Glutamatergic neuron (in vitro differentiated cells): Measurements from ENCODE around the gene CLEC18B. TPM values are rescaled to one million over a fixed set of nuclear protein-coding genes. Genes with fewer than 3 reads are reported as not detected.

Experiments
- DNase-seq: peaks from one replicate; pipeline ENCODE4 v3.0.0; 2022
- H3K27ac Mint-ChIP-seq: one replicate; pipeline ENCODE4 v1.8.0; 2020; ENCODE audit warnings: mild to moderate bottlenecking, mixed read lengths, inconsistent platforms; ENCODE audit not compliant: unreplicated experiment
- H3K27me3 Mint-ChIP-seq: one replicate; pipeline ENCODE4 v1.8.0; 2020; ENCODE audit warnings: mild to moderate bottlenecking, moderate library complexity, mixed read lengths, inconsistent platforms; ENCODE audit not compliant: unreplicated experiment
- H3K36me3 Mint-ChIP-seq: one replicate; pipeline ENCODE4 v1.8.0; 2020; ENCODE audit warnings: mild to moderate bottlenecking, mixed read lengths, inconsistent platforms; ENCODE audit not compliant: unreplicated experiment
- H3K4me1 Mint-ChIP-seq: one replicate; pipeline ENCODE4 v1.8.0; 2020; ENCODE audit warnings: mild to moderate bottlenecking, low read depth, mixed read lengths, inconsistent platforms; ENCODE audit not compliant: unreplicated experiment
- H3K4me3 Mint-ChIP-seq: one replicate; pipeline ENCODE4 v1.8.0; 2020; ENCODE audit warnings: mild to moderate bottlenecking, mixed read lengths, inconsistent platforms; ENCODE audit not compliant: unreplicated experiment
- H3K9me3 Mint-ChIP-seq: one replicate; pipeline ENCODE4 v1.8.0; 2020; ENCODE audit warnings: mild to moderate bottlenecking, moderate library complexity, mixed read lengths, inconsistent platforms; ENCODE audit not compliant: unreplicated experiment
- total RNA-seq: library from RNA; stranded (reverse); fragmentation: NEBNext Ultra II Directional; extraction: Animal tissue kit (Norgen Biotek cat#: 25700); gene quantifications from one replicate; pipeline ENCODE4 v1.2.1, GENCODE V29; 2021; ENCODE audit not compliant: unreplicated experiment
- TF ChIP-seq, protein P1 (sequence below): fragments of 200-600 bp; sonication (generic); IDR thresholded peaks from one replicate; pipeline ENCODE4 v1.5.0; 2021; ENCODE audit not compliant: partially characterized antibody, unreplicated experiment

The CLEC18B gene
- total RNA-seq, 1 donor from 2014 or later, result 1.6 TPM

DNA sequence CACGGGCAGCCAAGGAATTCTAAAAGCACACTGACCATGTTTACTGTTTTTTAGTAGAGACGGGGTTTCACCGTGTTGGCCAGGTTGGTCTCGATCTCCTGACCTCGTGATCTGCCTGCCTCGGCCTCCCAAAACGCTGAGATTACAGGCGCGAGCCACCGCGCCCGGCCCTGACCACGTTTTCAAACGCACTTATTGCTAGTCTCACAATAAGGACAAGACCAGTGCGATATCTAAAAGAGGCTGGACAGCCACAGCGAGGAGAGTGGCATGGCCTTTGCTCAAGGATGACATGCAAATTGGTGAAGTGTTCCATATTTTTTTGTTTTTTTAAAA lies 35.0 kb upstream of the CLEC18B start:
- peaks cover 5% of the 10 kb centered on the region for H3K36me3 Mint-ChIP-seq
- DNase-seq, result no peak
- TF ChIP-seq, protein P1, sequence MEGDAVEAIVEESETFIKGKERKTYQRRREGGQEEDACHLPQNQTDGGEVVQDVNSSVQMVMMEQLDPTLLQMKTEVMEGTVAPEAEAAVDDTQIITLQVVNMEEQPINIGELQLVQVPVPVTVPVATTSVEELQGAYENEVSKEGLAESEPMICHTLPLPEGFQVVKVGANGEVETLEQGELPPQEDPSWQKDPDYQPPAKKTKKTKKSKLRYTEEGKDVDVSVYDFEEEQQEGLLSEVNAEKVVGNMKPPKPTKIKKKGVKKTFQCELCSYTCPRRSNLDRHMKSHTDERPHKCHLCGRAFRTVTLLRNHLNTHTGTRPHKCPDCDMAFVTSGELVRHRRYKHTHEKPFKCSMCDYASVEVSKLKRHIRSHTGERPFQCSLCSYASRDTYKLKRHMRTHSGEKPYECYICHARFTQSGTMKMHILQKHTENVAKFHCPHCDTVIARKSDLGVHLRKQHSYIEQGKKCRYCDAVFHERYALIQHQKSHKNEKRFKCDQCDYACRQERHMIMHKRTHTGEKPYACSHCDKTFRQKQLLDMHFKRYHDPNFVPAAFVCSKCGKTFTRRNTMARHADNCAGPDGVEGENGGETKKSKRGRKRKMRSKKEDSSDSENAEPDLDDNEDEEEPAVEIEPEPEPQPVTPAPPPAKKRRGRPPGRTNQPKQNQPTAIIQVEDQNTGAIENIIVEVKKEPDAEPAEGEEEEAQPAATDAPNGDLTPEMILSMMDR, result no peak
- H3K9me3 Mint-ChIP-seq, result peaks cover 2% of the 10 kb centered on the region
- H3K27ac Mint-ChIP-seq, result no peak overlapping the region
- H3K27me3 Mint-ChIP-seq, result peaks cover 2% of the 10 kb centered on the region
- no peaks in the 10 kb centered on the region for H3K4me1 Mint-ChIP-seq
- no peak overlapping the region for H3K4me3 Mint-ChIP-seq

DNA sequence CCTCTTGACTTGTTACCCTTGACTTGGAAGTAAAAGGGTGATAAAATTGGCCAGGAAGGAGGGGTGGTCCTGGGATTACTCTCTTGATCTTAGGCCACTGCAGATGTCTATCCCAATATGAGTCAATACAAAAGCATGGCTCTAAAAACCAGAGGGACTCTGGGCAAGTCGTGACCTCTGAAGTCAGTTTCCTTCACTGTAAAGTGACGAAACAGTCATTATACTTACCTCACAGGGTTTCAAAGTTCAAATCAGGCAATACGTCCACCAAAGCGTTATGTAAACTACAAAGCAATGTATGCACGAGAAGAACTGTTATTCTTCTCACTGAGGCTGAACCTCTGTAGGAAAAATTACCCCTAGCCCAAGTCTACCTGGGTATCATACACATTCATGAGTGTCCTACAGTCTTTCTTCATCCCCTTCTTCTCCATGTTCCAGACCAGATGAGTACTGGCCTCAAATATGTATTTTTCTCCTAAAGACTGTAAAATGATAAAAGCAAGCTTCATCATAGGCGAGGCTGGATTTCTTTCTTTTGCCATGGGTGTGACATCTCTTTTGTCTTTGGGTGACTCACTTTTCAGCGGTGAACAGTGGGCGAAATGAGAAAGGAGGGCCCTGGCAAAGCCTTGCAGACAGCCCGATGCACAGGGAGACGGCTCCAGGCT lies 34.5 kb upstream of the CLEC18B start:
- Mint-ChIP-seq H3K27ac (no peak overlapping the region), H3K4me3 (no peak overlapping the region), H3K9me3 (peaks cover 2% of the 10 kb centered on the region), H3K4me1 (no peaks in the 10 kb centered on the region), H3K27me3 (peaks cover 2% of the 10 kb centered on the region), H3K36me3 (peaks cover 5% of the 10 kb centered on the region)
- DNase-seq, result no peak
- TF ChIP-seq, protein P1, result no peak

DNA sequence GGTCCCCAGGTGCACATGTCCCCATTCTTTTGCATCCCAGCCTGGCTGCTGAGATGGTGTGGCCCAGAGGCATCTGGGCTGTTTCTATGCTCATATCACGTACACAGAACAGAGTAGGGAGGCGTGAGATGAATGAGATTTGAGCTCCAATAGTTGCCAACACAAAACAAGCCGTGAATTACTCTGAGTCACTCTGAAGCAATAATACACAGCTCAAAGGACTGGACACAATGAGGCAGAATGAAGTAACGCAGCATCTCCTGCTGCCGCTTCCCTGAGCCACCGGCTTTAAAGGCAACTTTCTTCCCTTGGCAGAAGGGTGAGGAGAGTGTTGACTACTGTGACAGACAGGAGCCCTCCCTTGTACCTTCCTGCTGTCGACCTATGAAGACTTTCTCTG lies 33.9 kb upstream of the CLEC18B start:
- H3K36me3 Mint-ChIP-seq, result peaks cover 5% of the 10 kb centered on the region
- H3K9me3 Mint-ChIP-seq, result peaks cover 2% of the 10 kb centered on the region
- no peak for DNase-seq
- H3K4me3 Mint-ChIP-seq, result no peak overlapping the region
- no peaks in the 10 kb centered on the region for H3K4me1 Mint-ChIP-seq
- no peak overlapping the region for H3K27ac Mint-ChIP-seq
- TF ChIP-seq, protein P1, result no peak
- peaks cover 2% of the 10 kb centered on the region for H3K27me3 Mint-ChIP-seq

DNA sequence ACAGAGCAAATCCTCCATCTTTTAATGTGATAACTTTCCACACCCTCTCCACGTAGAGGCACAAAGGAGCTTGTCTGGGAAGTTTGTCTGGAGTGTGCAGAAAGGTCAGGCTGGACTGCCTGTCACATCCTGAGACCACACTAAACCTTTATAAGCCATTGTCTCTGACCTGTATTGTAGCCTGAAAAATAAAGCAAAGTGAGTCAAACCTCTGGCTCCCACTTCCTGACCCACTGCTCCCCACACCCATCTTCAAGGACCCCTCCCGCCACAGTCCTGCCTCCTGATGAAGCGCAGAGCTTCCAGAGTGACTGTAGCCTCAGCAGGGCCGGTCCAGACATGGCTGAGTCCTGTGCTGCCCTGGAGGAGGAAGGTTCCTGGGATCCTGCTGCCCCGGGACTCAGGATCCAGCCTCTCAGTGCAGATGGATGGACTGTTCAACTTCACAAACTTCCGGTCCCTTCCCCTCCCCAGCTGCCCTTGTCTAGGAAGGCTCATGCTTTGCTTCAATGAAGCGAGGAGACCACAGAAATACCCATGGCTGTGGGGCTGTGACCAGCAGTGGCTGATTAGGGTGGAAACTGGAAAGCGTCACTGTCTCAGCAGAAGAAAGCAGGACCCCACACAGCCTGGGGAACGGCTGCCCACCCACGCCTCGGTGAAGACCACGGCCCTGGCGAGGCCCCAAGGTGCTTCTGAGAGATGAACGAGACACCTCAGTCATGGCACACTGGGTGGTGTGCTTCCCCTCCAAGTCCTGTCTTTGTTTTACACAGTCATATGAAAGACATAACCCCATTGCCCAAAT lies 30.9 kb upstream of the CLEC18B start:
- TF ChIP-seq, protein P1, result no peak
- no peaks in the 10 kb centered on the region for H3K4me1 Mint-ChIP-seq
- H3K9me3 Mint-ChIP-seq, result no peaks in the 10 kb centered on the region
- H3K36me3 Mint-ChIP-seq, result no peaks in the 10 kb centered on the region
- no peak overlapping the region for H3K4me3 Mint-ChIP-seq
- no peak for DNase-seq
- no peak overlapping the region for H3K27ac Mint-ChIP-seq
- peaks cover 2% of the 10 kb centered on the region for H3K27me3 Mint-ChIP-seq
